Body of pancreas (tissue), 4 donors: ENCODE results near the gene KIAA0319L.

ENCODE experiments used
- POLR2A ChIP-seq, 3 donors: fragments of 450-650 bp; IDR thresholded peaks; one replicate each; pipeline ENCODE4 v1.6.1; 2016; ENCODE audit warnings: antibody characterized with exemption in 3 of 3, mild to moderate bottlenecking in 2 of 3
- TF ChIP-seq, protein P1 (sequence below), 7 experiments: fragments of 450-650 bp in 4 of 7; fragments of 200-600 bp in 3 of 7; sonication (generic) in 3 of 7; IDR thresholded peaks; one replicate each; pipeline ENCODE4 v1.5.1; 2016 to 2019; ENCODE audit warnings: antibody characterized with exemption in 7 of 7

DNA sequence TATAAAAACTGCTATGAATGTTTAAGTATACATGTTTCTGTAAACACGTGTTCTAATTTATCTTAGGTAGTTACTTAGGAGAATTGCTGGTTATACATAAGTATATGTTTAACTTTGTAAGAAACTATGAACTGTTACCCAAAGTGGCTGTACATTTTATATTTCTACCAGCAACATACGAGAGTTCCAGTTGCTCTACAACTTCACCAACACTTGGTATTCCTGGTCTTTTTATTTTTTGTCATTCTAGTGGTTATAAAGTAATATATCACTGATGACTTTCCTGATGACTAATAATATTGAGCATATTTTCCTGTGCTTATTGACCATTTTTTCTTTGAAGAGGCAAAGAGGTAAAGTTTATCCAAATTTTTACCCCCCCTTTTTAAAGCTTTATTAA is 76.0 kb downstream of the KIAA0319L start:
- TF ChIP-seq, protein P1, sequence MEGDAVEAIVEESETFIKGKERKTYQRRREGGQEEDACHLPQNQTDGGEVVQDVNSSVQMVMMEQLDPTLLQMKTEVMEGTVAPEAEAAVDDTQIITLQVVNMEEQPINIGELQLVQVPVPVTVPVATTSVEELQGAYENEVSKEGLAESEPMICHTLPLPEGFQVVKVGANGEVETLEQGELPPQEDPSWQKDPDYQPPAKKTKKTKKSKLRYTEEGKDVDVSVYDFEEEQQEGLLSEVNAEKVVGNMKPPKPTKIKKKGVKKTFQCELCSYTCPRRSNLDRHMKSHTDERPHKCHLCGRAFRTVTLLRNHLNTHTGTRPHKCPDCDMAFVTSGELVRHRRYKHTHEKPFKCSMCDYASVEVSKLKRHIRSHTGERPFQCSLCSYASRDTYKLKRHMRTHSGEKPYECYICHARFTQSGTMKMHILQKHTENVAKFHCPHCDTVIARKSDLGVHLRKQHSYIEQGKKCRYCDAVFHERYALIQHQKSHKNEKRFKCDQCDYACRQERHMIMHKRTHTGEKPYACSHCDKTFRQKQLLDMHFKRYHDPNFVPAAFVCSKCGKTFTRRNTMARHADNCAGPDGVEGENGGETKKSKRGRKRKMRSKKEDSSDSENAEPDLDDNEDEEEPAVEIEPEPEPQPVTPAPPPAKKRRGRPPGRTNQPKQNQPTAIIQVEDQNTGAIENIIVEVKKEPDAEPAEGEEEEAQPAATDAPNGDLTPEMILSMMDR (IDR thresholded peaks at IDR 0.05): no peak
- no peak for TF ChIP-seq POLR2A (IDR thresholded peaks at IDR 0.05)
